GM21619 (cell line): ENCODE results near the gene GSS.

Experiments used
- ATAC-seq: cut with Tn5 transposase; IDR thresholded peaks from one replicate; pipeline ENCODE4 v1.9.1; 2021; ENCODE audit not compliant: unreplicated experiment

The GSS gene

DNA sequence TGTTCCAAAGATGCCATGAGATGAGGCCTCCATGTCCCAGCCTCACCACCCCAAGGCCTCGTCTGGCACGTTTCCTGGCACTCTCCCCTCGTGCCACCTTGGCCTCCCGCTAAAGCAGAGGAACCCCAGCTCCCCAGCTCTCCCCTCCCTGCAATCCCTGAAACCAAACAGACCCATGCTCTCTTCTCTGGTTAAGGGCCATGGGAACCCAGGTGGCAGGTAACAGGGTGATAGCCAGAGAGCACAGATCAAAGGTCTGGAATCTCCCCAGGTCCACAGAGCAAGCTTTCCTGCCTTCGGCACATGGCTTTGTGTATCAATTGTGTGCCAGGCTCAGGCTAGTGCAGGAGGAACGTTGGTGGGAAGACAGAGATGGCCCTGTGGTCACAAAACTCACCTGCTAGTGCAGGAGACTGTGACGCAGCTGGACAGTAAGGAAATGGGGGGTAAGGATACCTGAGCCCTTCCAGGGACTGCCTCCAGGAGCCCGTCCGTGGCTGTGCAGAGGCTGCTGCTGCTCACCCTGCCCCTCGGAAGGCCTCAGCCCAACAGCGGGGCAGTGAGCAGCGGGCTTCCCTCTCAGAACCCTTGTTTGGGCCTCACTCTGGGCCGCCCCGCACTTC, 39.0 kb upstream of the GSS start:
- no peak for ATAC-seq

DNA sequence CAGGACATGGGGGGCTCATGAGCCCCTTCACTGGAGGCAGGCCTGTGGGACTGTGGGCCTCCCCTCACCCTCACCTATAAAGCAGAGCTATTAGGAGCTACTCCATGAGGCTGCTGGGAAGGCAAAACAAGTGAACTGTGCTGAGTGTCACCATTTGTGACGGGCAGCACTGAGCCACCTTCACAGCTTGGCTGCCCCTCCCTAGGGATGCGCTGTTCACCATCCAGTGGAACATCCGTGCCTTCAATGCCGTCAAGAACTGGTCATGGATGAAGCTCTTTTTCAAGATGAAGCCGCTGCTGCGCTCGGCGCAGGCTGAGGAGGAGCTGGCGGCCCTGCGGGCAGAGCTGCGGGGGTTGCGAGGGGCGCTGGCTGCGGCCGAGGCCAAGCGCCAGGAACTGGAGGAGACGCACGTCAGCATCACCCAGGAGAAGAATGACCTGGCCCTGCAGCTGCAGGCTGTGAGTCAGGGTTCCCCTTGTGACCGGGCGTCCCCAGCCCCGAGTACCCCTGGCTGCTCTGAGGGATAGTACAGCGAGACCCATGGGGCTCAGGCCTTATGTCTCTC, 38.4 kb upstream of the GSS start:
- ATAC-seq = no peak

DNA sequence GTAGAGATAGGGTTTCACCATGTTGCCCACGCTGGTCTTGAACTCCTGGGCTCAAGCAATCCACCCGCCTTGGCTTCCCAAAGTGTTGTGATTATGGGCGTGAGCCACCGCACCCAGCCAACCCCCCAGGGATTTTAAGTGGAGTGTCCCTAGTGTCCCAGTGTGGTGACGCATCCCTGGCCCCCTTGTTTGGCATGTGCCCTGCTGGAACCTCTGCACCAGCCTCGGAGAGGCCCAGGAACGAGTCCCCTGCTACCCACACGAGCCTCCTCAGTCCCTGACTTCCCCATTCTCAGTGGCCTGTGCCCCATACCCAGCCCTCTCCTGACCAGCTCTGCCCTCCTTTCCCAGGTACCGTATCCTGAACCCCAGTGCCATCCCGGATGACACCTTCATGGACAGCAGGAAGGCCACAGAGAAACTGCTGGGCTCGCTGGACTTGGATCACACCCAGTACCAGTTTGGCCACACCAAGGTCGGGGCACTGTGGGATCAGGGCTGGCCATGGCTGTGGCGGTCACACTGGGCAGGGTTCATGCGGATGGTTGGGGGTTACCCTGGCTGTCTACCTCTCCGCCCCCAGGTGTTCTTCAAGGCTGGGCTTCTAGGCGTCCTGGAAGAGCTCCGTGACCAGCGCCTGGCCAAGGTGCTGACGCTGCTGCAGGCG, 37.3 kb upstream of the GSS start:
- no peak for ATAC-seq

DNA sequence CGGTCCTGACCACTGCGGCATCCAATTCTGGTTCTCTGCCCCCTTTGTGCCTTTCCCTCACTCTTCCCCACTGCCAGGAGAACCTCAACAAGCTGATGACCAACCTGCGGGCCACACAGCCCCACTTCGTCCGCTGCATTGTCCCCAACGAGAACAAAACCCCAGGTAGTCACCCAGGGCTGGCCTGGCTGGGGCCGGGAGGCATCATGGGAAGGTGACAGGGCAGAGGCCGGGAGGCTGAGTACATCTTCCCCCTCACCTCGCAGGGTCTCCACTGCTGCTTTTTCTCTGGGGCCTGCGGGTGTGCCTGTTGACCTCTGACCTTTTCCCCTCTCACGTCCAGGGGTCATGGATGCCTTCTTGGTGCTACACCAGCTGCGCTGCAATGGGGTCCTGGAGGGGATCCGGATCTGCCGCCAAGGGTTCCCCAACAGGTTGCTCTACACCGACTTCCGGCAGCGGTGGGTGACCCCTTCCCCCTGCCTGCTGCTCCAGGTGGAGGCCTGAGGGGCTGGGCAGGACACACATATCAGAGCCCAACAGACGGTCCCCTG, 35.1 kb upstream of the GSS start:
- ATAC-seq = no peak

DNA sequence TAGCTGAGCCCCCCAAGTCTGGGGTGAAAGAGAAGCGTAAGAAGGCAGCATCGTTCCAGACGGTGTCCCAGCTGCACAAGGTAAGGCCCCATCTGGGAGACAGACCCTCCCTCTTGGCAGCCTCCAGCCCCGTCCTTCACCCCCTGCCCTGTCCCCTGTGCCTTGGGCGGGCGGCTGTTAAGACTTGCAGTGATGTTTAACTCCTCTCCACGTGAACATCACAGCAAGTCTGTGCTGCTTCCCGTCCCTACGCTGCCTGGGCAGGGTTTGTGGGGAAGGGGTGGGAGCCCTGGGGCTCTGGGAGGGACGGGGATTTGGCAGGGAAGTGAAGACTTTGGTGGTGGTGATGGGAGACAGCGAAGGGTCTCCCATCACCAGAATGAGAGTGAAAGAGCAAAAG, 34.6 kb upstream of the GSS start:
- ATAC-seq = no peak

DNA sequence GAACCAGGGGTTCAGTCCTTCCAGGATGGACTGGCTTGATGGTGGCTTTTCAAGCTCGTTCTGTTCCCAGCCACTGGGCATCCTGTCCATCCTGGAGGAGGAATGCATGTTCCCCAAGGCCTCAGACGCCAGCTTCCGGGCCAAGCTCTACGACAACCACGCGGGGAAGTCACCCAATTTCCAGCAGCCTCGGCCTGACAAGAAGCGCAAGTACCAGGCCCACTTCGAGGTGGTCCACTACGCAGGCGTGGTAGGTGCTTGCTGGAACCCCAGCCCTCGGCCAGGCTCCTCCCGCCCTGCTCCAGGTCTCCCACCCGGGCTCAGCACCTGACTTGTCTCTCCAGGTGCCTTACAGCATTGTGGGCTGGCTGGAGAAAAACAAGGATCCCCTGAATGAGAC, 34.1 kb upstream of the GSS start:
- ATAC-seq = no peak

DNA sequence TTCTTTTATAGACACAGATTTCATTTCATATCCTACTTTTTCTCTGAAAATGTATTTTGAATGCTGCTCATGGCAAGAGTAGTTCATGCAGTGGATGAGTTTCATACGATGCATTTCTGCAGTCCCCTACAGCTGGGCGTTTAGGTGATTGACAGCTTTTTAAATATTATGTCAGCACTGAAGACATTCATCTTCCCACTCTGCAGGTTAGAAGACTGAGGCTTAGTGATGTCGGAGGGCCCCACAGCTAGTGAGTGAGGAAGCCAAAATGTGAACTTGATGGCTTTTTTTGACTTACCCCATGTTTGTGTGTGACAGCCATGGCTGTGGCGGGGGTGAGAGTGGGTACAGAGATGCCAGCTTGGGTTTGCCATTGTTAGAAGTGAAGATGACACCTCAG, 33.5 kb upstream of the GSS start:
- ATAC-seq = no peak

DNA sequence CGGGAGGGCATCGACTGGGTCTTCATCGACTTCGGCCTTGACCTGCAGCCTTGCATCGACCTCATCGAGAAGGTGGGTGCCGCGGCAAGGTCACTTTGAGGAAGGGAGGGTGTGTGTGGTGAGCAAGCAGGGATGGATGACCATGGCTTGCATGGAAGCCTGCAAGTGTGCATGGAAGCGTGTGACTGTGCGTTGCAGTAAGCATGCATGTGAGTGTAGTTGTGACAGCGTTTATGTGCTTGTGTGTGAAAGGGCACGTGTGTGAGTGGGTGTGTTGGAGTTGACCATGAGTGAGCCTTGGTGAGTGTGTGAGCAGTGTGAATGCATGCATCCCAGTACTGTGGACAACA, 32.6 kb upstream of the GSS start:
- ATAC-seq = no peak

DNA sequence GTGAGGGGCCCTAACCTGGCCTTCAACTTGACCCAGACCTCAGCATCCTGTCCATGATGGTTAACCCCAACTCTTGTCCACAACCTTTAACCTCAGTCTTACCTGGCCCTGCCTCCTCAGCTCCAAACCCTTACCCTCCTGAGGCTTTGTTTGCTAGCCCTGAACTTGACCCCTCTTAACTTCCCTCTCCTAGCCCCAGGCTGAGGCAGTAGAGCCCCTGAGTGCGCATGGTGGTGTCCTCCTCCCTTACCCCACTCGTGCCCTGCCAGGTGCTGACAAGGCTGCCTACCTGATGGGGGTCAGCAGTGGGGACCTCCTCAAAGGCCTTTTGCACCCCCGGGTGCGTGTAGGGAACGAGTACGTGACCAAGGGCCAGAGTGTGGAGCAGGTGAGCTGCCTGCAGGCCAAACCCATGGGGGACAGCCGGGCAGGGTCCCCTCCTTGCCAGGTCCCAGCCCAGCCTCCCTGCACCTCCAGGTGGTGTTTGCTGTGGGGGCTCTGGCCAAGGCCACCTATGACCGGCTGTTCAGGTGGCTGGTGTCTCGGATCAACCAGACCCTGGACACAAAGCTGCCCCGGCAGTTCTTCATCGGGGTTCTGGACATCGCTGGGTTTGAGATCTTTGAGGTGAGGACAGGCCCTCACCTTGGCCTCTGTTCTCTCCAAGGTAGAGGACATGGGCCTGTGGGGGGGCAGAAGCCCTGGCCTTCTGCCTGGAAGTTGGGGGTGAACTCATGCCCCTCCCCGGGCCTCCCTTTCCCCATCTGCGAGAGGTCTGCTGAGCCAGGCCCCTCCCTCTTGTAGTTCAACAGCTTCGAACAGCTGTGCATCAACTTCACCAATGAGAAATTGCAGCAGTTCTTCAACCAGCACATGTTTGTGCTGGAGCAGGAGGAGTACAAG, 31.9 kb upstream of the GSS start:
- ATAC-seq = no peak

DNA sequence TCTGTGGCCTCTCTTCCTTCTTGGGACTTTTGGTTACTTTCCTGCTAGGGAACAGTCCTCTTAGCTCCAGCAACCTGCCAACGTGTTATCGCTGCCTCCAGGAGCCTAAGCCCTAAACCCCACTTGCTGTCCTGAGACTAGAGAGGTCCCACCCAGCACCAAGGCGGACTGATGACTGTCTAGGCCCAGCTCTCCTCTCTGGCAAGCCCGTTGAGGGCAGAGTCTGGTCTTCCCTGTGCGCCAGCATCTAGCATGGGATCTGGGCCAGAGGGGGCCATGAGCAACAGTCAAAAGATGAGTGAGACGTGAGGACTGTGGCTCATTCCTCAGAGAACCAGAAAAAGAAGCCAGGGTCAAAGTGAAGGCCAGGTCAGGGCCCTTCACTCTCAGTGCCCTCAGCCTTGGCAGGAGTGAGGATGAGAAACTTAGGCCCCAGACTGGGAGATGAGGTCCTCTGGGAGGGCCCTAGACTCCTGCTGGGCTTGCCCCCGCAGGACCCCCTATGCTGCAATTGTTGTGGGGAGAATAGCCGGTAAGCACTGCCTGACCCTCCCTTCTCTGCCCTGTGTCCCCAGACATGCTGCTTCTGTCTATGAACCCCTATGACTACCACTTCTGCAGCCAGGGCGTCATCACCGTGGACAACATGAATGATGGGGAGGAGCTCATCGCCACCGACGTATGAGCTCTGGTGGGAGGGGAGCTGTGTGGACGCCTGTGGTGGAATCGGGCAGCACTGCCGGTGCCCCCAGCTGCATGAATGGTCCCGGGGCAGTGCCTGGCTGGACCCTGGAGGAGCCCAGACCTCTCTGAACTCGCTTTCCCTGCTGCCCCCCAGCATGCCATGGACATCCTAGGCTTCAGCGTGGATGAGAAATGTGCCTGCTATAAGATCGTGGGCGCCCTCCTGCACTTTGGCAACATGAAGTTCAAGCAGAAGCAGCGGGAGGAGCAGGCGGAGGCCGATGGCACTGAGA, 31.0 kb upstream of the GSS start:
- no peak for ATAC-seq

DNA sequence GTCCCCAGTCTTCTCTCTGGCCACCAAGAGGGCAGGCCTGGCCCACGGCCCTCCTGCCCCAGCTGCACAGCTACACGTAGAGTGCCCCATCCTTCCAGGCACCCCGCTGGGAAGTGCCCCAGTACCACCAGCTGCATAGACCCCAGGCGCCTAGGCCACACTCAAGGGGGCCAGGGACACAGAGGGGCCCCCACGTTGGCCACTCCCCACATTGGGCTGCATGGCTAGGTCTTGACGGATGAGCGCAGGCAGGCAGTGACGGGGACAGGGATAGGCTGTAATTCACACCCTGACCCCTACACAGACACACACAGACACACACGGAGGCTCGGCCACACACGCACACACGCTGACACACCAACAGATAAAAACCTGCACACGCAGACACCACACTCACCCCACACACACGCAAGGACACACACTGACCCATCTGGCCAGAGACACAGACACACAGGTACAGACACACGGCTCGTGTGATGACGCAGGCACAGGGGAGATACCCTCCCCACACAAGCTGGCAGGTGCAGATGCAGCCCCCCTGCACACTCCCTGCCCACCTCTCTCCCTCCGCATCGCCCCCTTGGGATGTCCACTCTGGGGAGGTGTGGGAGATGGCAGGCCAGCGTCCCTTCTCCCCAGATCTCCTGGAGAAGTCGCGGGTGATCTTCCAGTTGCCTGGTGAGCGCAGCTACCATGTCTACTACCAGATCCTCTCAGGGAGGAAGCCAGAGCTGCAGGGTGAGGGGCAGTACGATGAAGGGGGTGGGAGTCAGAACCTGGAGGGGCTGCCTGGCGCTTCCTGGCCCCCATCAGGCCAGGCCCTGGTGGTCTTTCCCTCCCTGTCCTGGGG, 30.1 kb upstream of the GSS start:
- ATAC-seq = no peak

DNA sequence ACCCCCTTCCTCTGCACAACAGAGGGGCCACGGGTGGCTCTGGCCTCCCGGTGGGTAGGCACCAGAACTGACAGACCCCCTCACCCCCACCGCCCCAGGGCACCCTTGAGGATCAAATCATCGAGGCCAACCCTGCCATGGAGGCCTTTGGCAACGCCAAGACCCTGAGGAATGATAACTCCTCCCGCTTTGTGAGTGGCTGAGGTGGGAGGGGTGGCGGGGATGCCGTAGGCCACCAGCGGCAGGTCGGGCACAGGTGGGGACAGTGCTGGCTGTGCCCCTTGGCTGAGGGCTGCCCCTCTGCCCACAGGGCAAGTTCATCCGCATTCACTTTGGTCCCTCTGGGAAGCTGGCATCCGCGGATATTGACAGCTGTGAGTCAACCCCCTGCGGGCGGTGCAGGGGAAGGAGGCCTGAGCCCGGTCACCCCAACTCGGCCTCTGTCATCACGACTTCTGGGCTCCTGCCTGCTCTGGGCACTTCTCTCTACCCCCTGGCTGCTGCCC, 29.2 kb upstream of the GSS start:
- ATAC-seq = no peak

DNA sequence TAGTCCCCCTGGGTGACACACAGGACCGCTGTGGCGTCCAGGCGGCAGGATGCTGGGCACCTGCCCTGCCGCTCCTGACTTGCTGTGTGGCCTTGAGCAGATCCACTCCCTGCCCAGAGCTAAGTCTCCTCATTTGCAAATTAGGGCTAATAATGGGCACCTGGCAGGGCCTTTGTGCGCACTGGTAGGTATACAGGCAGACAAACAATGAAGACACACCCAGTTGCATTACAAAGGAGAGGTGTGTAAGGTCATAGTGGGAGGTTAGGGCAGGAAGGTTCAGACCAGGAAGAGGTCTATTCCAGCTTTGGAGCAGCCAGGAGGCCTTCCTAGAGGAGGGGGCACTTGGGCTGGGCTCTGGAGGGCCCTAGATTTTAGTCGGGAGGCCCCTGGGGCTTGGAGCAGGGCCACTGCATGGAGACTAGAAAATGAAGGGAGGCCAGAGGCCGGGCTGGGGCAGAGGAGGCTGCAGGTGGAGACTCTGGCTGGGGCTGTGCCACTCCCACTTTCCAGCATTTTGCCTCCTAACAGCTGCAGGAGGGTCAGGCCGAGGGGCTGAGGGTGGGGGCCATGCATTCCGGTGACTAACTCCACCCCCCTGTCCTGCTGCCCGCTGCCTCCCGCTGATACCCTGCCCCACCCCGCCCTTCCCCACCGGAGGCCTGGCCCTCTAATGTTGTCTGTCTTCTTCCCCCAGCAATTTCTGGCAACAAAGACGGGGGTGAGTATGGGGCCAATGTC, 28.6 kb upstream of the GSS start:
- ATAC-seq = no peak

DNA sequence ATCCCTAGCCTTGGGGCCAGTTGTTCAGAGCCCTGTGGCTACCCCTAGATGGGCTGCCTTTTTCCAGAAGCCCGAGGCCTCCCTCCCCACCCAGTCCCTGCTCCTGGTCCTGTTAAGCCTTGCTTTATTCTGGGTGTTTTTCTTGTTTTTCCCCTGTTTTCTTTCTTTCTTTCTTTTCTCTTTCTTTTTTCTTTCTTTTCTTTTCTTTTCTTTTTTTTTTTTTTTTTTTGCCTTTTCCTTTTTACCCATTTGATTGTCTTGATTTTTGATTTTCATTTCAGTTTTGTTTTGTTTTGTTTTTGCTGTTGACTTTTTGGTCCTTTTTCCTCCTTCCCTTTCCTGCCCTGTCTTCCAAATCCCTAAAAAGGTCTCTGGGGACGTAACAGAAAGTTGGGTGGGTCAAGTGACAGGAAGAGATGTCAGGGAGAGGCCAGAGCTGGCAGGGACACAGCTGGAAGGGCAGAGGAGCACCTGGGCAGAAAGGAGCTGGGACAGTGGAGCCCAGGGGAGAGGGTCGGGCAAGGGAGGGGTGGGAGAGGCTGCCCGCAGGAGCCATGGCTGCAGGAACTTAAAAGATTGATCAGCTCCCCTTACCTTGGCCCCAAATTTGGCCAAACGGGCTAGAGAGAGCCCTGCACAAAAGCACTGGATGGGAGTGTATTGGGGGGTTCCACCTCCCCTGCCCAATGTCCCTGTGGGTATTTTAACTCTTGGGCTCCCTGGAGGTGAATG, 27.6 kb upstream of the GSS start:
- no peak for ATAC-seq

DNA sequence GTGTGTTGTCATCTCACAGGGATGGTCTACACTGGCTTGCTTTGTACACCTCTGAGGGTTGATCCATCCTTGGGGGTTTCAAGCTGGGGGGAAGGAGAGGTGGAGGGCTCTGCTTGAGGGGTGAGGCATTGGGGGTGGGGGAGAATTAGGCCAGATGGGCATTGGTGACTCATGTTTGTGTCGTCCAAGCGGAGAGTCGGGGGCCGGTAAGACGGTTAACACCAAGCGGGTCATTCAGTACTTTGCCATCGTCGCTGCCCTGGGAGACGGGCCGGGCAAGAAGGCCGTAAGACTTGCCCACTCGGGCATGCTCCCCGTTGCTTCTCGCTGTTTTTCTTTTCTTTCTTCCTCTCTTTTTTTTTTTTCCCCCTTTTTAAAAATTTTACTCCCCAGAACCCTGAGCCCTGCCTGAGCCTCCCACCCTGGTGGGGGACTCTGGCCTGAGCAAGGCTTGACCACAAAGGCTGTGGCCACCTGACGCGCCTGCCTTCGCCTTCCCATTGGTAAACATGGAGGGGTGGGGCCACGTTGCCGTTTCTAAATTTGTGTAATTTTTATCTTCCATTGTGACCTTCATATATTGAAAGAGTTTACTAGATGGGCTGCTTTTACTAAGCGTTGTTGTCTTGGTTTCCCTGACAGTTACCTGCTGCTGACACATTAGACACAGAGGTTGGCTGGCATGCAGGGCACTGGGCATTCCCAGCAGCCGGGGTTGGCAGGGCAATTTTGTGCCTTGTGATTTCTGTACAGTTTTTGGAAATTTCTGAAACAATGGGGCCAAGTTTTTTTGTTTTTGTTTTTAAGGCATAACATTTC, 26.9 kb upstream of the GSS start:
- no peak for ATAC-seq

DNA sequence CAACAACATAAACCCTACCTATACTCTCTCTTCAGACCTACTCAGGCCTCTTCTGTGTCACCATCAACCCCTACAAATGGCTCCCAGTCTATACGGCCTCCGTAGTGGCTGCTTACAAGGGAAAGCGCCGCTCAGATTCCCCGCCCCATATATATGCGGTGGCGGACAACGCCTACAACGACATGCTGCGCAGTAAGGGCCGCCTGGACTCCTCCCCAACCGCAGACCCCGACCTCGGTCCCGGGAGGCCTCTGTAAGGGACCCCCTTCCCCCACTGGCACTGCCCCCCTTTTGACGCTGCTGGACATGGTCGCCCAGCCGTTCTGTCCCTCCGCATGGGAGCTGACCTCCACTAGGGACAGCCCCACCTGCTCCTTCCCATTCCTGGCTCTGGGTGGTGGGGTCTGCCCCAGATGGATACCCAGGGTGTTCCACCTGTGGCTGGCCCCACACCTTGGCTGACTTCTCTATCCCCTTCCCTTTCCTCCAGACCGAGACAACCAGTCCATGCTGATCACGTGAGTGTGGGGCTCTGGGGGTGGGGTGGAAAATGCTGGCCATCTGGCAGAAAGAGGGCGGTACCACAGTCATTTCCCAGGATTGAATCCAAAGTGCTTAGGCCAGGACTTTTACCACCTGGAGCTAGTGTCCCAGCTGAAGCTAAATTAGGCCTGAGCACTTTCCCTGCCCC, 25.1 kb upstream of the GSS start:
- ATAC-seq = no peak
